Heart right ventricle (tissue), 16 donors: ENCODE measurements around the gene YBX1. TPM values are rescaled to one million over a fixed set of nuclear protein-coding genes. Genes with fewer than 3 reads are reported as not detected.
A peak's percentile ranks its signal among the peaks of the same experiment; 100 is the strongest.

ENCODE experiments used
- ATAC-seq, 8 donors: fragments of 200-7000 bp; cut with Tn5 transposase; one replicate each; pipeline ENCODE4 v1.9.1; 2020; ENCODE audit warnings: mild to moderate bottlenecking in 8 of 8, moderate library complexity in 8 of 8, moderate number of reproducible peaks in 1 of 8
- DNase-seq, 2 donors: peaks; one replicate each; pipeline ENCODE4 v3.0.0-alpha.2; 2020
- H3K27ac ChIP-seq, 10 donors: fragments of 200-600 bp; sonication (generic) in 2 of 10; one replicate each; pipeline versions ENCODE4 v1.5.0 to v1.8.0; 2020 to 2022; ENCODE audit warnings: mild to moderate bottlenecking in 3 of 10
- H3K27me3 ChIP-seq, 7 donors: fragments of 200-600 bp; one replicate each; pipeline ENCODE4 v1.8.0; 2021 to 2022; ENCODE audit warnings: mild to moderate bottlenecking in 2 of 7
- H3K36me3 ChIP-seq, 9 donors: fragments of 200-600 bp; sonication (generic) in 1 of 9; one replicate each; pipeline versions ENCODE4 v1.5.0 to v1.8.0; 2020 to 2022; ENCODE audit warnings: mild to moderate bottlenecking in 2 of 9
- H3K4me1 ChIP-seq, 9 donors: fragments of 200-600 bp; sonication (generic) in 1 of 9; one replicate each; pipeline versions ENCODE4 v1.5.0 to v1.8.0; 2020 to 2022; ENCODE audit warnings: mild to moderate bottlenecking in 4 of 9
- H3K4me3 ChIP-seq, 10 donors: fragments of 200-600 bp; sonication (generic) in 2 of 10; one replicate each; pipeline versions ENCODE4 v1.5.0 to v1.8.0; 2020 to 2022; ENCODE audit warnings: mild to moderate bottlenecking in 7 of 10, moderate library complexity in 2 of 10
- H3K9me3 ChIP-seq, 11 donors: fragments of 200-600 bp in 10 of 11; sonication (generic) in 2 of 11; one replicate each; pipeline versions ENCODE4 v1.5.0 to v1.8.0; 2013 to 2022; ENCODE audit warnings: mild to moderate bottlenecking in 2 of 11, control low read depth in 1 of 11, moderate library complexity in 1 of 11
- CTCF ChIP-seq, 9 donors: fragments of 200-600 bp; sonication (generic) in 2 of 9; IDR thresholded peaks; one replicate each; pipeline versions ENCODE4 v1.5.0 to v1.8.0; 2021 to 2022; ENCODE audit warnings: antibody characterized with exemption in 9 of 9, mild to moderate bottlenecking in 5 of 9, moderate library complexity in 1 of 9
- WGBS, 2 donors: extraction: QIAGEN DNeasy Blood & Tissue Kit; methylation state at CpG; one replicate each; pipeline ENCODE4 v1.1.7; 2013; ENCODE audit warnings: inconsistent platforms in 1 of 2; 5-methylcytosine and 5-hydroxymethylcytosine counted together
- intact Hi-C, 10 donors: fragments of 100-400 bp; cut with DNase I; formaldehyde crosslinking; loops; one replicate each; pipeline versions ENCODE4 v1.11.1 to v1.14.2; 2022
- polyA plus RNA-seq, 2 donors: library from polyadenylated mRNA; stranded (reverse); fragments of 200-250 nt; gene quantifications; one replicate each; pipeline ENCODE4 v1.2.3, GENCODE V29; 2013
- total RNA-seq, 10 donors: library from RNA; stranded (reverse); fragmentation: NEBNext Ultra II Directional in 3 of 10; extraction: Animal tissue kit (Norgen Biotek cat#: 25700) in 3 of 10; gene quantifications; one replicate each; pipeline versions ENCODE4 v1.2.1 to v1.2.4, GENCODE V29; 2021 to 2023
- donor health status: Arrhythmogenic right ventricular cardiomyopathy.
- donor health status: ischemic (EF 13 %, LVEDD 7.1; RV severe dilation, severe dysfunction).
- donor health status: healthy with polysubstance abuse.
- donor health status: DM: no; HTN: yes; CAD: no.
- donor health status: DM: no; HTN: no; CAD: no.
- donor health status: ischemic (EF 25% LVEDD 6.9; RV normal size, moderate dysfunction).
- donor health status: ischemic (EF 25% LVEDD 5.7; RV mildly dilated, moderate dysfunction).
- donor health status: healthy.
- donor health status: DM: yes; HTN: yes; CAD: no.
- donor health status: Ischemic cardiomyopathy.
- donor health status: ischemic (EF 35%, LVEDD 5.7; RV mildly dilated, moderate dysfunction).
- donor health status: nonischemic (EF 11% LVEDD 7.7; RV severe dilation, severe dysfunction).
- donor health status: DM: yes; HTN: yes; CAD: no.
- donor health status: PGD.
- donor health status: ischemic (EF 29% LVEDD 5.4; RV normal size, mild dysfunction).
- donor health status: nonischemic (EF 23%, LVEDD 6.1; RV moderate dilation, normal function).

YBX1 gene
- total and polyA plus RNA-seq, 12 donors: 300 to 1,036 (median 777) TPM

- intact Hi-C loops: no loop called here
- DNase-seq (no peak), ATAC-seq (no peak)
- 98% methylated on average over 4 of the region's 4 CpGs for WGBS, 2 donors
- Histone ChIP-seq H3K27me3 (no peaks in the 10 kb centered on the region), H3K4me3 (no peak overlapping the region), H3K4me1 (peaks cover 0 to 13% (median 0%) of the 10 kb centered on the region in 9 donors), H3K36me3 (peaks cover 0 to 87% (median 34%) of the 10 kb centered on the region in 9 donors), H3K9me3 (no peaks in the 10 kb centered on the region), H3K27ac (no peak overlapping the region)
- no peak for TF ChIP-seq CTCF (IDR thresholded peaks at IDR 0.05)
Measured at GRCh38 chr1:42670425-42670824, 11.8 kb upstream of the YBX1 start.

GRCh38 chr1:42674214-42674613 is 8.0 kb upstream of the YBX1 start:
- H3K36me3 ChIP-seq: peaks cover 0 to 60% (median 9%) of the 10 kb centered on the region in 9 donors
- ATAC-seq: peak in 7 of 8 donors; percentile 28 to 81 (median 61)
- intact Hi-C loops: no loop called here

GRCh38 chr1:42674682-42675081 is 7.5 kb upstream of the YBX1 start:
- Histone ChIP-seq H3K4me1 (peaks cover 0 to 13% (median 5%) of the 10 kb centered on the region in 9 donors), H3K27ac (peak overlapping the region; percentile 7 to 77 (median 51)), H3K9me3 (no peaks in the 10 kb centered on the region), H3K36me3 (peaks cover 0 to 55% (median 9%) of the 10 kb centered on the region in 9 donors), H3K4me3 (no peak overlapping the region), H3K27me3 (no peaks in the 10 kb centered on the region)
- ATAC-seq: peak; percentile 75 to 95 (median 91)
- intact Hi-C loops: no loop called here
- no peak for TF ChIP-seq CTCF (IDR thresholded peaks at IDR 0.05)
- 28 to 33% methylated on average over 1 of the region's 1 CpG for WGBS, 2 donors
- peak in 1 of 2 donors; percentile 67 for DNase-seq

More at GRCh38 chr1:42674214-42674613, 8.0 kb upstream of the YBX1 start:
- no peak for TF ChIP-seq CTCF (IDR thresholded peaks at IDR 0.05)
- DNase-seq: peak in 1 of 2 donors; percentile 42
- peaks cover 0 to 13% (median 5%) of the 10 kb centered on the region in 9 donors for H3K4me1 ChIP-seq
- H3K4me3 ChIP-seq: no peak overlapping the region
- no peaks in the 10 kb centered on the region for H3K27me3 ChIP-seq
- H3K27ac ChIP-seq: peak overlapping the region; percentile 7 to 77 (median 51)
- H3K9me3 ChIP-seq: no peaks in the 10 kb centered on the region

GRCh38 chr1:42675467-42675866 is 6.8 kb upstream of the YBX1 start:
- no peak for ATAC-seq
- Histone ChIP-seq H3K9me3 (no peaks in the 10 kb centered on the region), H3K27me3 (no peaks in the 10 kb centered on the region), H3K4me1 (peaks cover 0 to 17% (median 8%) of the 10 kb centered on the region in 9 donors), H3K27ac (no peak overlapping the region), H3K4me3 (no peak overlapping the region), H3K36me3 (peaks cover 0 to 48% (median 9%) of the 10 kb centered on the region in 9 donors)
- no peak for TF ChIP-seq CTCF (IDR thresholded peaks at IDR 0.05)
- no peak for DNase-seq
- WGBS, 2 donors: 92 to 96% methylated on average over 3 of the region's 3 CpGs
- intact Hi-C loops: no loop called here
